HG02870 (cell line): ENCODE results near the gene GRID2.

Experiments used
- ATAC-seq: cut with Tn5 transposase; IDR thresholded peaks from one replicate; pipeline ENCODE4 v1.9.1; 2021; ENCODE audit warnings: mild to moderate bottlenecking, moderate library complexity; ENCODE audit not compliant: unreplicated experiment

The GRID2 gene

GRCh38 chr4:93730251-93730650, 1426.5 kb downstream of the GRID2 start:
- no peak for ATAC-seq

- no peak for ATAC-seq
Observed at GRCh38 chr4:93730760-93731159, 1427.0 kb downstream of the GRID2 start.

- ATAC-seq, result peak; percentile 62
Observed at GRCh38 chr4:93731456-93731855, 1427.7 kb downstream of the GRID2 start.

DNA sequence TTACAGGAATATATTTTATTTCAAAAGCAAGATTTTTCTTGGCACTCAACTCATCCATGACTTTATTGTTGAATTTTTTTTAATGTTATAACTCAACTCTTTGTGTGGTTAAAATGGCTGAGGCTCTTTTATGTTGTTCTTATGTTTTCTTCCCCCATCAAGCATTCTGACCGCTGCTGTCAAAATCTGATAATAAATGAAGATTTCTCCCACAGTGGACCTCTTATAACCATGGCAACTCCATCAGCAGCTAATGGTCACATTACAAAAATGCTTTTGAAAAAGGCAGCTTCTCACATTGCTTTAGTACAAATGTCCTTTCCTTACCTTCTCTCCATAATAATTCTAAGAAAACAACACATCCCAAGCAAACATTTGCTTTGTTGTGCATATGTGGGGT, 1428.7 kb downstream of the GRID2 start:
- no peak for ATAC-seq

- ATAC-seq, result no peak
Observed at GRCh38 chr4:93740890-93741289, 1437.1 kb downstream of the GRID2 start.

GRCh38 chr4:93743022-93743421, 1439.3 kb downstream of the GRID2 start:
- ATAC-seq, result no peak

GRCh38 chr4:93743635-93744034, 1439.9 kb downstream of the GRID2 start:
- ATAC-seq, result no peak

- no peak for ATAC-seq
Observed at GRCh38 chr4:93744961-93745360, 1441.2 kb downstream of the GRID2 start.

- no peak for ATAC-seq
Observed at GRCh38 chr4:93746031-93746430, 1442.3 kb downstream of the GRID2 start.

GRCh38 chr4:93747220-93747619, 1443.5 kb downstream of the GRID2 start:
- no peak for ATAC-seq

- peak; percentile 37 for ATAC-seq
Observed at GRCh38 chr4:93748373-93749291, 1444.9 kb downstream of the GRID2 start.

DNA sequence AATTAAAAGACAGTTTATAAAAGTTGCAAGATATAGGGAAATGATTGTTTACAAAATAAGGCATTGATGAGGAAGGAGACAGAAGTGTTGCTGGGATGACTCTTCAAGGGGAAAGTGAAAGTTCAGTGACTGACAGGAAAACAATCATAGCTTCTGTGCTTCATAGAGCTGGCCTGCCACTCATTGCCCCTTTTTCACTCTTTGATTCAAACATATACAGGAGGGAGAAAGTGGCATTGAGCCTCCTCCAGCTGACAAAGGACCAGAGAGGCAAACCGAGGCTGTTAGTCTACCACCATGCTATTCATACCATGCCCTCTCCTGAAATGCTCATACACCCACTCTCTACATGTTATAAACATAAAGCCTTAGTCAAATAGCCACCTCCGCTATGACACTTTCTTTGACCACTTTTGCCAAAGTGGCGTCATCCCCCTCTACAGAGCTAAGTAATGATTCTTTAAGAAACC, 1445.6 kb downstream of the GRID2 start:
- ATAC-seq, result peak; percentile 68

DNA sequence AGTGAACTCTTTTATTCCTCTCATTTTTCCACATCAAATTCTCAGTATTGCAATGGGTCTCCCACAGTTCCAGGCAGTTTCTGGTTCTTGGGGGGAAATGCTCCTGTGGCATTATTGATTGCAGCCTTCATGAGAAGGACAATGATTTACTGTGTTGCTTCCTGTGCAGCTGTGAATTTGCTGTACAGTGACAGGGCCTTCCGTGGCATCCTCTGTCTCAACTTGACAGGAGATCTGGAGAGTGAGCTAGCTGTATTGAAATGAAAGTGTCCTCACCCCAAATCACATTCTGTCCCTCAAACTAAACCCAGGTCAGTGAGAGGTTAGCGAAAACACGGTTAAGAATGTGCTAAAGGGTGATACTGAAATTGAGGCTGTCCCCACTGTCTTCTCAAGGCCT, 1447.6 kb downstream of the GRID2 start:
- ATAC-seq, result peak; percentile 27

DNA sequence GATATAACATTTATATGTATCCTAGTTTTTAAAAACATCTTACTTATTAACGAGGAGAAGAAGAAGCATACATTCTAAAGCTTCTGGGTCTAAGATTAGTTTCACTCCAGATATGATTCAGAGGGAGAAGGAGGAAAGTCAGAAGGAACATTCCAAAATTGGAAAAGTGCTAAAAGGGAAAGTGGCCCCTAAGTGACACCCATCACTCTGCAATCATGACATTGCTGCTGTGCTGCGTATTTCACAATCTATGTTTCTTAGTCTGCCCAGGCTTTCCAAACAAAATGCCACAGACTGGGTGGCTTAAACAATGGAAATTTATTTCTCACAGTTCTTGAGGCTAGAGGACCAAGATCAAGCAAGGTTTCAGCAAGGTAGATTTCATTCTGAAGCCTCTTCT, 1452.3 kb downstream of the GRID2 start:
- no peak for ATAC-seq

DNA sequence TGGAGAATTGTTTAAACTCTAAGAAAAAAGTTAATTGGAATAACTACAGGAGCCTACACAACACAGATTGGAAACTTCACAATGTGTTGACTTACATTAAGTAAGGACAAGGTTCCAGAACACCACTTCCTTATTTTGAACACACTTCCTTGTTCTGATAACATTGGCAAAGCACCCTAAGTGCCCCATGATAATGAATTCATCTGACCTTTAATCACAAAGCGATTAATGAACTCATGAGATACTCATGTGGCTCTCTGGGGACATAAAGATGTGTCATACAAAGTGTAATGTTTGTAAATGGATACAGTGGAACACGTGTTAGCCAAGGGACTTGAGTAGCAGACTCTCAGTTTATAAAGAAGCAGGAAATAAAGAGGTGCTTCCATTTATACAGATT, 1455.7 kb downstream of the GRID2 start:
- no peak for ATAC-seq

DNA sequence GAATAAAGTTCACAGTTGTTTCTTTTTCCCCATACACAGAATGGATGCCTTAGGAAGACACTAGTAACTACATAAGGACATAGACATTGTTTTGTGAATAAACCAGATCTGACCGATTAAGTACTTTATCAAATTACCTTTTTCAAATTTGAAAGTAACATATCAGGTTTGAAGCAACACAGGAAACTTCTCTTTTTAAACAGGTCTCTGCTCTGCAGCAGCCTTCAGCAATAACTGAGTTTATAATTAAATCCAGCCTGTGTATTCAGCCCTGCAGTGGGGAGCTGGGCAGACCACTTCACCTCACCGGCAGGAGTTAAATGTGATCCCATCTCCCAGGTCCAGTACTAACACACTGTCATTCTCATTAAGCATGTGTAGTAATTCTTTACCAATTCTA, 1456.5 kb downstream of the GRID2 start:
- no peak for ATAC-seq

DNA sequence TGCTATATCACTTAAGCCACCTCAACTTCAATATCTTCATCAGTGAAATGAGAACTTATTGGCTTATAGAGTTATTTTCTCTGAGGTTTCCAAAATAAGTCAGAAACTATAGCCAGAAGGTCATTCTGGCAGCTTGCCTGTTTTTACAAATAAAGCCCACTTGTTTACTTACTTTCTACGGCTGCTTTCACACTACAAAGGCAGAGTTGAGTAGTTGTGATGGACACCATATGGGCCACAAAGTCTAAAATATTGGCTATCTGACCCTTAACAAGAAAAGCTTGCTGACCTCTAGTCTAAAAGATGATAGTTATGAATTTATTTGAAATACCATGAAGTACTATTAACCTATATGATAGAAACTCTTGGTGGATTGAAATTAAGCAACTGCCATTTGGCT, 1457.5 kb downstream of the GRID2 start:
- no peak for ATAC-seq

- peak; percentile 67 for ATAC-seq
Observed at GRCh38 chr4:93764639-93765246, 1461.0 kb downstream of the GRID2 start.

- no peak for ATAC-seq
Observed at GRCh38 chr4:93767917-93768316, 1464.2 kb downstream of the GRID2 start.

GRCh38 chr4:93770201-93770600, 1466.4 kb downstream of the GRID2 start:
- ATAC-seq, result no peak

DNA sequence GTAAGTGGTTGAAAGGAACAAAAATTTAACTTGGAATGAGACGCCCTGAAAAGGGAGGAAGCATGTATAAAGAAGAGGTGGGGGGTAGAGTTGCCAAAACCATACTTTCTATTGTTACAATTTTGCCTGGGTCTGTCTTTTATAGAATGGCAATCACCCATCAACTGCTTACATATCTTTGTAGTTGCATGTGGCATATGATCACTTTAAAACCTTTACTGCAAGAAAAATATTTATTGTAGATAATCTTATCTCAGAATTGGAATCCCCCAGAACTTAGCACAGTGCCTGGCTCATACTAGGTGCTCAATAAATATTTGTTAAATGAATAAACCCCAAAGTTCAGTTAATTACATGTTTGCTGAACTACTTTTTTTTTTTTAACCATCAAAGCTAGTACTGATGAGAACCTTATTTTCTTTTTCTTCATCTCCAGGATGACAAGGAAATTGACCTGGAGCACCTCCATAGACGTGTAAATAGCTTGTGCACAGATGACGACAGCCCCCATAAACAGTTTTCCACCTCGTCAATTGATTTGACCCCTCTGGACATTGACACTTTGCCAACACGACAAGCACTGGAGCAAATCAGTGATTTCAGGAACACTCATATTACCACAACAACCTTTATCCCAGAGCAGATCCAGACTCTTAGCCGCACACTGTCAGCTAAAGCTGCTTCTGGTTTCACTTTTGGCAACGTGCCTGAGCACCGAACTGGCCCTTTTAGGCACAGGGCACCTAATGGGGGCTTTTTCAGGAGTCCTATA, 1468.1 kb downstream of the GRID2 start:
- no peak for ATAC-seq
